ENCODE measurements around the gene TCEA2.

TCEA2 gene

GRCh38 chr20:64062596-64063388, at the start of gene TCEA2:
TCEA2 (plus strand) TSS chr20:64063198; CDS start chr20:64063313, 115 bp downstream.
- peak; percentile 94 to 98 for DNase-seq

GRCh38 chr20:64015635-64016034, 47.4 kb upstream of the TCEA2 start:
- no peak for DNase-seq

- no peak for DNase-seq
Measured at GRCh38 chr20:64021124-64021975, 41.6 kb upstream of the TCEA2 start.

DNA sequence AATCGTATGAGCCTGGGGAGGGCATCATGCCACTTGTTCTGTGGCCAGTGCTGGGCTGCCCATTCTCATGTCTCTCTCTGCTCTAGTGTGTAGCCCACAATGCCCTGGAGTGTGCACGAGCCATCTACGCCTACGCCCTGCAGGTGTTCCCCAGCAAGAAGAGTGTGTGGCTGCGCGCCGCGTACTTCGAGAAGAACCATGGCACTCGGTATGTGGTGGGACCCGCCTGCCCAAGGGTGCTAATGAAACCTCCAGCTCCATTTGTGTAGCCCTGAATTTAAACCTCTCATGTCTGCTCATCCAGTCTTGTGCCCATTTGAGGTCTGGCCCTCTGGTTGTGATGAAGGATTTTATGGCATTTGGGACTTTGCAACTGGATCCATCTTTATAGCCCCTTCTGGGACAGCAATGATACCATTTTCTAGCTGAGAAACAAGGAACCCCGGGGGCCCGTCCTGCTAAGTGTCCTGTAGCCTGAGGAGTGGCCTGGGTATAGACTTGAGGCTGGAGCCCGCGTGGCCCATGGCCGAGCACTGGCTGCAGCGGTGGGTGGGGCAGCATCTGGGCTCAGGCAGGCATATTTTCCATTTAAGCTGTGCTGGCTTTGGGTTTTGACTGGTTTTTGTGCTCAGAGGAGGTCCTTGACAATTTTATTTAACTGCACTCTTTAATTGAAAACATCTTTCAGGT, 40.2 kb upstream of the TCEA2 start:
- DNase-seq: no peak

- DNase-seq: no peak
Measured at GRCh38 chr20:64023361-64024140, 39.4 kb upstream of the TCEA2 start.

DNA sequence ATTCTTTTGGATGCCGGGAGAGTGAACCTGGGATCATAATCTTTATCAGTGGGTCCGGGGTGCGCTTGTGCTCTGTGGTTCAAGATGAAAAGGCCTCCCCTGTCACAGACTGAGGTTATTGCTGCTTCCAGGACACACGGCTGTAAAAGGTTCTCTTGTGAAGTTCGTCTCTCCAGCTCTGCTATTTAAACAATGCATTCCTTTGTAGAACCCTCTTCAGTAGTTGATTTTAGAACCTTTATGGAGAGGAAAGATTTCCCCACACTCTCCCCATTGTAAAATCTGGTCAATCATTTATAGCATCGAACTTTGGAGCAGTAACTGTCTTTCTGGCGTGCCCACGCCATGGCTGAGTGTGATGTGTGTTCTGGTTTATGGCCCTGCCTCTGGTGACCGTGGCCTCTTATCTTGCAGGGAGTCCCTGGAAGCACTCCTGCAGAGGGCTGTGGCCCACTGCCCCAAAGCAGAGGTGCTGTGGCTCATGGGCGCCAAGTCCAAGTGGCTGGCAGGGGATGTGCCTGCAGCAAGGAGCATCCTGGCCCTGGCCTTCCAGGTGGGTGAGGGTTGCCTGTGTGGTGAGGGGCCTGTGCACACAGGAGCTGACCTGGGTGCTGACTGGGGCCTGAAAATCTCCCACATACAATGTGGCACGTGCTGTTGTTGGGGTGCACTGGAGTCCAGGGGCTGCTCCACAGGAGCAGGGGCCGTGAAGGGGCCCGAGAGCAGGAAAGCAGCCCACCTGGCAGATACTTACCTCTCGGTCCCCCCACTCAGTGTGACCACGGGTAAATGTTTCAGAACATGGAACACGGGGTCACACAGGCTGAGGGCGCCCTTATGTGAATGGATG, 38.6 kb upstream of the TCEA2 start:
- no peak for DNase-seq

GRCh38 chr20:64025101-64025825, 37.7 kb upstream of the TCEA2 start:
- DNase-seq: no peak

GRCh38 chr20:64025826-64026412, 37.1 kb upstream of the TCEA2 start:
- no peak for DNase-seq

DNA sequence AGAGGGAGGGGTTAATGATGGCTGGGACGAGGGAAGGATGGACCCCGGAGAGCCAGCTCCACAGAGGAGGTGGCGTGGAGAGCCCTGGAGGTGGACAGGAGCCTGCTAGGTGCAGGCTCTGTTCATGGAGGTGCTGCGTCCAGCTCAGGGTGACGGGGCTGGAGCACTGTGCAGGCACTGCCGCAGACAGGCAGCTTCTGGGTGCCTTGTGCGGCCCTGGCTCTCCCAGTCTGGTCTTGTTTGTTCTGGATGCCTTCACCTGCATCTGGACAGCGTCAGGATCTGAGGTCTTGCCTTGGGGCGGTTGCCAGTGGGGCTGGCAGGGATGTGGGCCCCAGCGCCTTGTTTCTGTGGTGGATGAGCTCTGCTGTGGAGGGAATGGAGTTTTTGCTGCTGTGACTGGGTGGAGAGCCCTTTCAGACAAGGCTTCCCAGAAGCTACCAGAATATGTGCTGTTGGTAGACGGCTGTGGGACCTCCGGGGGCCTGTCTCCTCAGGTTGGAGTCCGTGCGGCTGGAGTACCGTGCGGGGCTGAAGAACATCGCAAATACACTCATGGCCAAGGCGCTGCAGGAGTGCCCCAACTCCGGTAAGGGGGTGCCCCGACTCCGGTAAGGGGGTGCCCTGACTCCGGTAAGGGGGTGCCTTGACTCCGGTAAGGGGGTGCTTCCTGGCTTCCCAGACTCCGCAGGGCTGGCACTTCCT, 34.9 kb upstream of the TCEA2 start:
- DNase-seq: no peak

DNA sequence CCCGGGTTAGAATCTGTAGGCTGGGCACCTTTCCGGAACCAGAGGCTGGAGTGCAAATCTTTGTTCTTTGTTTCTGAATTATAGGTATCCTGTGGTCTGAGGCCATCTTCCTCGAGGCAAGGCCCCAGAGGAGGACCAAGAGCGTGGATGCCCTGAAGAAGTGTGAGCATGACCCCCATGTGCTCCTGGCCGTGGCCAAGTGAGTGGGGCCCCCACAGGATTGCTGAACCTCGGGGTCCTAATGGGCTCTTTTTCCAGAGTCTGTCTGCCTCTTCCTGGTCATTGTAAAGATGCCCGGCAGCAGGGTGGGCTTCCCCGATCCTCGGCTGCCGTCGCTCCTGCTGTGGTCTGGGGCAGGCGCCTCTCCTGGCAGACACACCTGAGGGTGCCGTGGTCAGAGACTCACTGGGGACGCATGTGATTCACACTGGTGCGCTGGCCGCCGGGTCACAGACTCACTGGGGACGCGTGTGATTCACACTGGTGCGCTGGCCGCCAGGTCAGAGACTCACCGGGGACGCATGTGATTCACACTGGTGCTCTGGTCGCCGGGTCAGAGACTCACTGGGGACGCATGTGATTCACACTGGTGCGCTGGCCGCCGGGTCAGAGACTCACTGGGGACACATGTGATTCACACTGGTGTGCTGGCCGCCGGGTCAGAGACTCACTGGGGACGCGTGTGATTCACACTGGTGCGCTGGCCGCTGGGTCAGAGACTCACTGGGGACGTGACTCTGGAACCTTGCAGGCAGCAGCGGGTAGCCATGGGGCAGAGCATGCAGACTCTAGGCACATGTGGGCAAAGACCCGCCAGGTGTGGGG, 33.5 kb upstream of the TCEA2 start:
- no peak for DNase-seq

- no peak for DNase-seq
Measured at GRCh38 chr20:64030371-64031134, 32.4 kb upstream of the TCEA2 start.

- DNase-seq: no peak
Measured at GRCh38 chr20:64031822-64032314, 31.1 kb upstream of the TCEA2 start.

GRCh38 chr20:64032706-64033624, 30.0 kb upstream of the TCEA2 start:
- DNase-seq: no peak

DNA sequence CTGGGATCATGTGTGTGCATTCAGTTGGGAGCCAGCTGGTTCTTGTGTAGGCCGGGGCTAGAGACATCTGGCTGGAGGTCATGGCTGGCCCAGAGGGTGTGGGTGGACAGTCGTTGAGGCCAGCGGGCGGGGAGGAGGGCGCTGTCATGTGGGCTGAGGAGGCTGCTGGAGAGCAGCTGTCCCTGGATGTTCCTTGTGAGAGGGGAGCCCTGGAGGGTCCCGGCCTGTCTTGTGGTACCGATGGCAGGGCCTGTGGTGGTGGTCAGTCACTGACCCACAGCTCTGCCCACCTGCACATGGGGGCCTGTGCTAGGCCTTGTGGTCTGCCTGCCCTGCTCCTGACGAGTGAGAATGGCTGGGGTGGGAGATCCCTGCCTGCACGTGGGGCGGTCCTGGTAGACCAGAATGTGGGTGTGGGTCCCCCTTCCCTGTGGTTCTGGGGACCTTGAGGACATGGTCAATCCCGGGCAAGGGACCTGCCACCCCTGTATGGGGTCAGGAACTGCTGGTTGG, 29.0 kb upstream of the TCEA2 start:
- no peak for DNase-seq

DNA sequence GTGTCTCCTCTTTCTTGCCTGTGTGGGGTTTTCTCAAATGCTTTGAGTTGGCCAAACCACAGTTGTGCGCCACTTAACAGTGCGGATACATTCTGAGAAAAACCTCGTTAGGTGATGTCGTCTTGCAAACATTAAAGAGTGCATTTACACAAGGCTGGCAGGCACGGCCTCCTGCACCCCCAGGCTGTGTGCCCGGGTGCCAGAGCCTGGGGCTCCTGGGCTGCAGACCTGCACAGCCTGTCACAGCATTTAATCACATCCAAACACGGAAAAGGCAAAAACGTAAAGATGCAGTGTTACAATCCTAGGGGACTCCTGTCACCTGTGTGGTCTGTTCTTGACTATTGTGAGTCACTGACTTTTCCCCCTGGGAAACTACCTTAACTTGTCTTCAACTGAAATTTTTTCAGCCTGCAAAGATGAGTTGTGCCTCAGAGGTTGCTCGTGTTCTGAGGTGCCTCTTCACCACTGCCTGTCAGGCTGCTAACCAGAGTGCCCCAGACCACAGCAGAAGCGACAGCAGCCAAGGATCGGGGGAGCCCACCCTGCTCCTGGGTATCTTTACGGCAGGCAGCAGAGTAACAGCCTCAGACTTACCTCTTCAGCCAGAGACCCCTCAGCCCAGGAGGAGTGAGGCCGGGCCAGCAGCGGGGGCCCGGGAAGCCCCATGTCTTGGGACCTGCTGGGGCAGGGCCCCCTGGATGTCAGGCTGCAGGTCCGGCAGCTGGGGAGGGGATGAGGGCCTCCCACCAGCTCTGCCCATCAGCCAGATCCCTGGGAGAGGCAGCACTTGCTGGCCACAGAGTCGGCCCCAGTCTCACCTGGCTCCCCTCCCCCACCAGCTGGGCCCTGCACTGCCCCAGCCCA, 27.7 kb upstream of the TCEA2 start:
- DNase-seq: no peak

- DNase-seq: no peak
Measured at GRCh38 chr20:64035933-64036345, 27.1 kb upstream of the TCEA2 start, which contains the start of gene C20orf204. C20orf204 (plus strand) TSS chr20:64036182; CDS start chr20:64036324, 142 bp downstream.

All from NCI-H1930 (cell line).